NCI-H128 (cell line): ENCODE measurements around the gene NDST4.

Experiments
- DNase-seq: peaks from one replicate; lab custom pipeline; 2025; ENCODE audit not compliant: unreplicated experiment; lab: John Stamatoyannopoulos, UW

The NDST4 gene

DNA sequence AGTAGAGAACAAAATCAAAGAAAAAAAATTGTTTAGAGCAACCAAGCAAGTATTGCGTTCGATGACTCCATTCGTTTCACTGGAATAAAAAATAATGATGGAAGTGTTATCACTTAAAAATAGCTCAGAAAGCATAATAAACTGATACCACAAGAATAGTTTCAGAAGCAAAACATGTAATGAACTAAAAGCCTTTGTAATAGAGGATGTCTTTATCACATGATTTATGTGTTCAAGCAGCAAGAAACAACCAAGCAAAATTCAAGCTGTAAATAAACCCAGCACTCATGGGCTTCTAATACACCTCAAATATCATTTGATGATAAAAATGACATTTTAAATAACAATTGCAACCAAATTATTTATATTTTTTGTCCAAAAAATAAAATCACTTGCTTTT is 192.2 kb downstream of the NDST4 start:
- DNase-seq: no peak

DNA sequence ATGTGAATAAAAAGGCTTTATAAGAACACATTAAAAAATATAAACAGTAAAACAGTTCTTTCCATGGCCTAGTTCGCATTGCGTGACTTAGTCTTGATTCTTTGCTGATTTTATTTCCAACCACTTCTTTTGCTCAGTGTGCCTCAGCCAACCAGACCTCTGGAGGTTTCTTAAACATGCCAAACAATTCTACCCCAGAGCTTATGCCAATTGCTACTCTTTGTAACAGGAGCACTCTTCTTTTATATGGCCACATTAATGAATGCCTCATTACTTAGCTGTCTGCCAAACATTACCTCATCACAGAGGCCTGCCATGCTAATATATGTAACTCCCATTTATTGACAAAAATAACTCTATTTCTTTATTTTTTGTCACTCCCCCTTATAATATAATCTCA is 202.3 kb downstream of the NDST4 start:
- no peak for DNase-seq

DNA sequence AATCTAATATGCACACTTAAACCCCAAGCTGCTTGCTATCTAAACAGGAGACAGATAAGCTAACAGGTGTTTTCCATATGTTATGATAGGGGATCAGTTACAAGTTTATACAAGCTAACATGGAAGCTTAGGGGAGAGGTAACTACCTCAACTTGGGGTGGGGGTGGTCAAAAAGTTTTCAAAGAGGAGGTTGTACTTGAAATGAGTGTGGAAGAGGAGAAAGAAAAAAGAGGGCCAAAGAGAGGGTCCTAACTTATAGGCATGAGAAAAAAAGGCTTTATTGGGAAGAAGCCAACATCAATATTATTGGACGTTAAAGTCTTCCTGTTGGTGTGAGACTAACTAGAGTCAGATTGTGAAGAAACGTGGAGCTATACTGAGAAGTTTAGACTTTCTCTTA is 205.9 kb downstream of the NDST4 start:
- DNase-seq: no peak

DNA sequence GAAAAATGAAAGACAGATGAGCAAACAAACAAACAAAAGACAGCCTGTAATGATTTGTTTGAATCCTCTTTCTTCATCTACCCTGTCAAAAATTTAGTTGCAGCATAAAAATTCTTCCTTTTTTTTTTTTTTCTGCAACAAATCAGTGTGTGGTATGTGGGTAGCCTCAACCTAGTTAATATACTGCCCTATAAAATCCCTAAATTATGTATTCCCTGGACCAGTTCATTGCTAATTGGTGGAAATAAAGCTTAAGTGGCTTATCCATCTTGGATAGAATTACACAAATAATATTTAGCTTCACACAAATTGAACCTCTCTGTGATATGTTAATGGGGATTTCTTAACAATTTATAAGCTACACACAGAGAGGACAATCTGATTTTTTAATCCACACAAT is 208.4 kb downstream of the NDST4 start:
- no peak for DNase-seq

DNA sequence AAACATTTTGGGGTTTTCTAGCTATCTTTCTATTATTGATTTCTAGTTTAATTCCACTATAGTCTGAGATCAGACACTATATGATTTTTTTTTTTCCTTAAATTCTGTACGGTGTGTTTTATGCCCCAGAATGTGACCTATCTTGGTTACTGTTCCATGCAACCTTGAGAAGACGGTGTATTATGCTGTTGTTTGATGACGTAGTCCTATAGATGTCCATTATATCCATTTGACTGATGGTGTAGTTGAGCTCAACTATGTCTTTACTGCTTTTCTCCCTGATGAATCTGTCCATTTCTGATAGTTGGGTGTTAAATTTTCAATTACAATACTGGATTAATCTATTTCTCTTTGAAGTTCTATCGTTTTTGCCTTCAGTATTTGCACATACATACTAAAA is 212.5 kb downstream of the NDST4 start:
- no peak for DNase-seq

DNA sequence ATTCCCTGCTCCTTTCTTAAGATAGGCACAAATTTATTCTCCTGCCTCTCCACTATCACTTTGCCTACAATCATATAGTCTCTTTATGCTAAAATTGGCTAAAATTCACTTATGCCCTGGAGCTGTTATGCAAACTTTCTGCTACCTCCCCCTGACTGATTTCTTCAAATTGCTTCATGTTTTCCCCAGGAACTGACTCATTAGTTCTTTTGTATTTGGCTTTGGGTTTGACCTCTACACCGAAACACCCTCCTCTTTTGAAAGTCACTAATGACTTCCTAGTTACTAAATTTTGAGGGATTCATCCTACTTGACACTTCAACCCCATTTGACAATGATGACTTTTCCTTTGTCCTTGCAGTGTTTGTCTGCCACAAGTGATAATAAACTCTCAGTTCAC is 222.6 kb downstream of the NDST4 start:
- DNase-seq: no peak

DNA sequence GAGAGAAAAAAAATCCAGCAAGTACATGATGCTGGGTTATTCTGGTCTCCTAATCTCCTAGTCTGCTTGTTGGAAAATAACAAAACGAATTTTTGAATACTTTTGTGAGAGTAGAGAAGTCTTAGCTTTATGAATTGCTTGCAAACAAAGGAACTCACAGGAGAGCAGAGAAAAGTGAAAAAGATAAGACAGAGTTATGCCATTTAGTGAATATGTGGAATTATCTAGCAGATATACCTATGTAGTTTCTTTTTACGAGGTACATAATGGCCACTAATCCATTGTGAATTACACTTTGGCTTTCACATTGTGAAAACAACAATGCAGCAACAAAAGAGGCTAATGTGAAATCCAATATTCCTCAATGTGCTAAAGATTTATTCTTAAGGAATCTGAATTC is 226.7 kb downstream of the NDST4 start:
- no peak for DNase-seq

DNA sequence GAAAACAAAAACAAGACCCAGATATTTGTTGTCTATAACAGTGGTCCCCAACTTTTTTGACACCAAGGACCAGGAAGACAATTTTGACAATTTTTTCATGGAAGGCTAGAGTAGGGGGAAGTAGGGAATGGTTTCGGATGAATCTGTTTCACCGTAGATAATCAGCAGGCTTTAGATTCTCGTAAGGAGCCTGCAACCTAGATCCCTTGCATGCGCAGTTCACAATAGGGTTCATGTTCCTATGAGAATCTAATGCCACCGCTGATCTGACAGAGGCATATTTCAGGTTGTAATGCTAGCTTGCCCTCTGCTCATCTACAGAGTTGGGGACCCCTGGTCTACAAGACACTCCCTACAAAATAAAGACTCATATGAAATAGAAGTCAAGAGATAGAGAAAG is 229.8 kb downstream of the NDST4 start:
- no peak for DNase-seq

DNA sequence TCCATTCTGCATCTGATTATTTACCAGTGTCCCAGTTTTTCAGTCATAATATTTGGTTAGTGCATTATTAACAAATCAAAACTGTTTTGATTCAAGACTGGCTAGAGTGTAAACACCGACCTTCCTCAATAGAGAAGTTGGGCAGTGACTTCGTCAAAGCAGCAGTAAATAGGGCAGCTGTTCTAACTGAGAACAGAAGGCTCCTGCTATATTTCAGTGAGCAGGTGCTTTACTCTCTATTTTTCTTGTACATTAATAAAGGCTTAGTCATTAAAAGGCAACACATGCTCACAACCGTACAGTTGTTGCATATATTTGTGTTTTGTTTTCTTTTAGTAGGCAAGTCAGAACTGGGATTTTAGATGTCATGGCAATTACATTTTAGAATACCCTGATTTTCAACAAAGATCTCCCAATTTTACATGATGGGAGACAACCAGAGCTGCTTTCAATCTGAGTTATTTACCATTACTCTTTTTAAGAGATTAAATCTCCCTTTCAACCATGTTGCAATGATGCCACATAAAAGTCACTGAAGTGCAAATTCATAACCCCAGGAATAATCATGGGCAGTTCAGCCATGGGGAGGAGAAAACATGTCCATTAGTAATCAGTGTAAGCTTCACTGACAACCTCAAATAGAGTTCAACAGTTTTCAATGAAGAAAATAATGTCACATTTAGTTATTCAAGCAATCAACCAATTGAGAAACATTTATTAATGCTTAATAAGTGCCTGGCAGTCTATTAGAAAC is 233.3 kb downstream of the NDST4 start:
- DNase-seq: no peak

DNA sequence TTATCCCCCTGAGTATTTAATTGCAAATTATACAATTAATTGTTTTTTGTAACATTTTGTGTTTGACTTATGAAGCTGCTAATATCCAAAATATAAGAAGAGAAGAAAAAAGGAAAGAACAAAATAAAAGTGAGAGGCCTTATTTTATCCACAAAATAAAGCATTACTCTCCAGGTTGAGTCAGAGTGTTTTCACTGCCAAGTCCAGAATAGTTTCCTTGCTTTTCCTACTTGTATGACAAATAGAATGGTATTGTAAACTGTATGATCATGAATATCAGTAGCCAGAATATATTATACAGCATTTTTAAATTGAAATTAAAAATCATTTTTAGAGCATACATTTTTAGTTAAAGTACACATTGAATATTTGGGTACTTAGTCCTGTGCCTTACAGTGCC is 237.8 kb downstream of the NDST4 start:
- no peak for DNase-seq

DNA sequence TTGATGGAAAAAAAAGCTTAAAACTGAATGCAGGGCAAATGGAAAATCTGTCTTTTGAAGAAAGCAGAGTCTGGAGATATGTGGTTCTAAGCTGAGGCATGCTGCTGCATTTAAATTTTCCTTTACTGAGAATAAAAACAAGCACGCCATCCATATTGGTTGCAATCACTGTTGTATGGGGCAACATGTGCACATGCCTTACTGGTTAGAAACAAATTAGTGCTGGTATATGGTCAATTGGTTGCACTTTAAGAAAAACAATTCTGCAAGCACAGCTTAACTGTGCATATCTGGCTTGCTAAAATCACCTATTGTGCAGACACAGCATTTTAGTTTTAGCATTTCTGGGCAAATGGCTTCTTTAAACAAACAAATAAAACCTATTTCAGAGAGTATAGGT is 239.1 kb downstream of the NDST4 start:
- no peak for DNase-seq

DNA sequence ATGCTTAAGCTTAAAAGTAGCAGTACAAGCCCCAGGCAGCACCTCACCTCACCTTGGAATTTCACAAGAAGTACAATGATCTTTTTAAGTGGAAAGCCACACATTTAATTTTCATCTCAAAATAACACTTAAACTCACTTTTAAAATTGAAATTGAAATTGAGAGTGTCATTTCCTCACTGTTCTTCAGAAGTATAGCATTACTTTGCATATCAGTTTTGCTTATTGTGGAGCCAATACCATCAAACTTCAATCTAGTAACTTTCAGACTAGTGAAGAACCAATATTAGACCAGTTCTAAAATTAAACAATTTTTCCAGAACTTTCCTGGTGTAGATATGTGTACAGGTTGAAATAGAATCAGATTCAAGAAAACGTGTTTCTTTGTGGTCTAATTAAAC is 242.4 kb downstream of the NDST4 start:
- no peak for DNase-seq

DNA sequence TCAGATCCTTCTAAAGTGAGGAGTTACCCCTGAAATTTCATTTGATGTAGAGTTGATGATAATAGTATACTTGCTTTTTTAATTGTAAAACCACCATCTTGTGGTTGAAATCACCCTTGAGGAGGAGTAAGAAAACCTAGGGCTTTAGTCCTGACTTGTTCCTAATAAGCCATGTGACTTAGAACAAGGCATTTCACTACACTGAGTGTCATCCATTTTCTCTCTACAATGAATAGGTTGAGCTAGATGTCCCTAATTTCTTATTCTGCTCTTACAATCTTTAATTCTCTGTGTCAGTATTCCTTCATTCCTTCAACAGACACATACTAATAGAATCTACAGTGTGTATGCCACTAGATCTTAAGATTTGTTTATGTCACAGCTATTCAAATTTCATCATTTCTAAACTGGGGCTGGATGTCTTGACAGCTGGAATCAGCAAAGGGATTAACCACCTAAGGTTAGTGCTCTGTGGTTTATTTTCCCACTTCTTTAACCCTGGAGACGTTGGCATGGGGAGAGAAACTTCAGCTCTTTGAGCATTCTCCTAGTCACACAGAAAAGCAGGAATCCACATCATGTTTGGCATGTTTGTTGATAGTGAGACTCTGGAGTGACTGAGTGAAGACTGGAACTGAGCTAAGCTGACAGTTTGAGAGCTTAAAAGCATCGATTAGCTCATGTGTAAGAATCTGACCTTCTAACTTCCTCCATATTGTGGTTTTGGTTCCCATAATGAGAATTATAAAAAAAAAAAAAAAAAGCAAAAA is 246.3 kb downstream of the NDST4 start:
- no peak for DNase-seq

DNA sequence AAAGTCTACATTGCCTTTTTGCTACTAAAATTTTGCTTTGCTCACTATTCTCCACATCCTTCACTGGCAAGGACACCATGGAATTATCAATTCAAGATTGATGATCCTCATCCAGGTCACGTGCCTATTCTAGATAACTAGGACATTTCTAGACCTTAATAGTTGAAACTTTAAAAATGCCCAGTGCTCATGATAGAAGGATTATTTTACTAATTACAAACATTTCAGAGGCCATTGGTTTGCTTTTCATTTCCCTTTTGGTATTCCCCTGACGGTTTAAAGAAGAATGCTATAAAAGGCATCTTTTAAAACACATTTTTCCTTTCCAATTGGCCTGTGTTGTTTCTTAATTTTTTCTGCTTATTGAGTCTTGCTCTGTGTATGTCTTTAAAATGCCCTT is 249.4 kb downstream of the NDST4 start:
- no peak for DNase-seq

DNA sequence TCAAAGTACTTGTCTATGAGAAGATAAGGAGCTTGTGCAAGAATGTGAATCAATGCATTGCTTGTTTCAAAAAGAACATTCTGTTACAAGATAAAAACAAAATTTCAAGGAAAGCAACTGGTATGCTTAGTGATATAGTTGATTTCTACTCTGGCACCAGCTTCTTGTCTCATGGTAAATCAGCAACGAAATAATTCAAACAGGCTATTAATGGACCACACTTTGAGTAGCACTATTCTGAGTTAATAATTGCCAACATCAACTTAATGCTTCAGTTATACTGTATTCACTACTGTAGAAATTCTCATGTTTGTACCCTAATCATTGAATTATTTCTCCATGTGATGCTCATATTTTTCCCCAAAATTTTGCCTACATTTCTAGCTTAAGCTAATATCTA is 252.6 kb downstream of the NDST4 start:
- no peak for DNase-seq

DNA sequence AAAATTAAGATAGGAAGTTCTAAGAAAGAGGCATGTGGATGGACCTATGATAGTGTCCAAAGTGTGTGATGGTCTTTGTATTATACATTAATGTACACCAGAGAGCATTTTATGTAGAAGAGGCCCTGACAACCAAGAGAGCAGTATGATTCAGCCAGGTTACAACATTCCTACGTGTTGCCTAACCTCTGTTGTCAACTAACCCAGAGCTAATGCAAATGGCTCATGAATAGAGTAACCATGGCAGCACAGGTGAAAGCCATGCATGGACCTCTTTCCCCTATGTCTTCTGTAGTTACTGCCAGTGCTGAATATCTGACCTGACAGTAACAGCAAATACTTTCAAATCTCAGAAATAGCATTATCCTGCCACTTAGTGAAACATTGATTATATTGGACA is 255.6 kb downstream of the NDST4 start:
- no peak for DNase-seq

DNA sequence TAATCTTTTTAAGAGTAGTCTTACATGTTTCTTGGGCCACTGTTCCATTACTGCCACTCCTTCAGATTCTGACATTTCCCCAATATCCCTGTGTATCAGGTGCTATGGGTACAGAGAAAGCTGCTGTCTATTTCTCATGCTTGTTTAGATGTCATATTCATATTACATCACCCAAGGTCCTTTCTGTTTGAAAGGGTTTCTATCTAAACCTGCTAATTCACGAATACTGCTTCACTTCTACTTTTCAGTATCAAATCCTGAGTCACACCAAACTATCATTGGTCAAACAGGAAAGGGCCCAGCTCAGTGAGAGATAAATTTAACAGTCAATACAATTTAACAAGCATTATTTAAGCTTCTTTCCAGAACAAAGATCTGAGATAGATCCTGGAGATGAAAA is 273.4 kb downstream of the NDST4 start:
- DNase-seq: no peak

DNA sequence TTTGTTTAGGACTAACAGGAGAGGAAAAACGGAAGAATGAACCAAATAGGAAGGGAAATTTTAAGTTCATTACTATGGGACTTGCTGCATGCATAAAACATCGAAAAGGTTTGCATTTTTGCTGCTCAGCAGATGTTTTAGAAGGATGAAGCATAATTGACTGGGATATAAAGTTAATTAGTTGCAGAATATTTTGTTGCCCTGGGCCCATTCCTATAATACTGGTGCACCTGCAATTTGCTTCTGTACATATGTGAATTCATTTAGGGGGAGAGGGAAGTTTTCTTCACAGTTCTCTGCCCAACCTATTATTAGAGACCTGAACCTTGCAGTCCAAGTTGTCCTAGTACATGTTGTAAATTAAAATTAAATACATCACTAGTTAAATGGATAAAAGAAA is 282.8 kb downstream of the NDST4 start:
- no peak for DNase-seq

DNA sequence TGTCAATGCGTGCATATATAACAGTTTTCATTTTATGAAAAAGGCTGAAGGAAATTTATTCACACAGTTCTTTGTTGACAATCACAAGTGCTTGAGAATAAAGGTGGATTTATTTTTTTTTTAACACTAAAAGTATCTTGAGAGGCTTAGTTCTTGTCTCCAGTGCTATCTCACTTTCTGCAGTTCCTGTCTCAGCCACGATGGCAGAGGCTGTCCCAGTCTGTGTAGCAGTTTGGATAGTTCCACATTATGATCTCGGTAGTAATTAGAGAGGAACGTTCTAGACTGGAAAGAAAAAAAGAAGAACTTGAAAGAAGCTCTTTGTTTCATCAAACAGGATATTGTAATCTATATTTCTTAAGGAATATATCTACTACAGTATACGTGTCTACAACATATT is 285.8 kb downstream of the NDST4 start:
- no peak for DNase-seq

DNA sequence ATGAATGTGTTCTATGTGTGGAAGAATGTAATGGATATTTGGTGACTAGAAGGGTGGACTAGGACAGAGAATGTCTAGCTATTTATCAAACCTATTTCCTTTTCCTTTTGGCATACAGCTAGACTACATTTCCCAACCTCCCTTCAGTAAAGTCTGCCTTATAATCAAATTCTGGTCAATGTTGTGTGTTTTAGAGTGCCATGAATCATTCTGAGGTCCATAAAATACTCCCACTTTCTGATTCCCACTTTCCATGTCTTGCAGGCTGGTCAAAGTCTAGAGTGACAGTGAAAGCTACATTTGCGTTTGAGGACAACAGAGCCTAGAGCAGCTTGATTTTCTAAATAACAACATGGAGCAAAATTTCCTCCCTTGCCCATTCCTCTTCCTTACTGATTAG is 297.7 kb downstream of the NDST4 start:
- DNase-seq: no peak

DNA sequence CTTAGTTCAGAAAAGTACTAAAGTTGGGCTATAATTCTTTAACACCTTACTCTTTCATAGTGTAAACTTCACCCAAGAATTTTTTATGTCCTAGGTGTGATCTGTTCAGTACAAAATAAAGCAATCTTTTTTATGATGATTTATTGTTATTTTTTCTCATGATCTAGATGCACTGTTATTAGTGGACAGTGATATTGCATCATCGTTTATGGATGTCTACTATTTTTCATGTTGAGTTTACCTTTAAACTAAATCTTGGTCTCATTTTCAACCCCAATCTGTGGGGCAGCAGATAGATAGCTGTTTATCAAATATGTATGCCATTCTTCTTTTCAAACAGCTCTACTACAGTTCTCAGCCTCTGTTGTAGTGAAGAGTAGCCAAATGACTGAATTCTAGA is 299.5 kb downstream of the NDST4 start:
- no peak for DNase-seq

DNA sequence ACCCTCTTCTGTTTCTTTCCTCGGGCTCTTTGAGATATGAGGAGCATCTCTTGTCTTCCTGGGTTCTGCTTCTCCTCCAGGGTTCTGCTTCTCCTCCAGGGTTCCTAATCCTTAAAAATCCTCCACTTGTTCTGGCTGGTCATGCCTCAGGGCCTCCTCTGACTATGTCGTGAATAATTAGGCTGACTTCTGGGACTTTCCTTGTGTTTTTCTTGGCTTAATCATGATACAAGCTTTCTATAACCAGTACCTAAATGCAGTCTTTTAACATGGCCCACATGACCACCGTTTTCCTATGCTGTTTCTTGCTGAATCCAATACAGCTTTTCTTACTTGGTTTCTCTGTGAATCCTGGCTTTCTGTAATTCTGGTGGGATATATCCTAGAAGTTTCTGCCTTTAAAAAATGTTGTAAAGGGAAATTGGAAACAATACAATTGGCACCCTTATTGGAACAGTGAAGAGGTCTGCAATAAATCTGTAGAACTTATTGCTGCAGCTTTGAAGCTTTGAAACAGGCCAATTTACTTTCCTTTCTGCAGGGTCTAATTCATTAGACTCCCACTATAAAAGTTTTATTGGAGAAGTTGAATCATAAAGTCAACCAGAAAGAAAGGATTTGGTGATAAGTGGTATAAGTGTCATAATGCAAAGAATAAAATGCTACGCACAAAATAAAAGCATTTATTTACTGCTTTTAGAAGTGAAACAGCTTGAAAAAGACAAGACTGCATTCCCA is 301.7 kb downstream of the NDST4 start:
- DNase-seq: no peak
